ENCODE measurements around the gene PLCB1. TPM values are rescaled to one million over a fixed set of nuclear protein-coding genes. Genes with fewer than 3 reads are reported as not detected.
A peak's percentile ranks its signal among the peaks of the same experiment; 100 is the strongest.

PLCB1 gene
- total and polyA plus RNA-seq, 2 of the 4 experiments (the other 2 are of a cell fraction), result 5.6 to 16.1 TPM

GRCh38 chr20:8858181-8858787 is 726.2 kb downstream of the PLCB1 start (continued):
- TF ChIP-seq MAZ (IDR thresholded peaks at IDR 0.05; ENCODE audit: borderline replicate concordance, low read depth, low read length), result no peak

GRCh38 chr20:8860011-8860495 is 728.0 kb downstream of the PLCB1 start:
- Histone ChIP-seq H4K20me1 (ENCODE audit: insufficient read depth, low read length) (no peaks in the 10 kb centered on the region), H2BK15ac (ENCODE audit: low read depth, low read length) (no peak overlapping the region), H2AFZ (replicated peaks; ENCODE audit: low read length, poor library complexity) (no peak overlapping the region), H2AK5ac (ENCODE audit: low read depth, low read length) (no peak overlapping the region), H3K27ac (ENCODE audit: insufficient read depth, low read length) (no peak overlapping the region), H2BK120ac (ENCODE audit: low read depth, low read length) (peak overlapping the region; percentile 76; the same call in 1 of the 2 replicates), H3K23ac (ENCODE audit: low read depth, low read length) (no peak overlapping the region), H2AK9ac (replicated peaks; ENCODE audit: low read depth, low read length, poor library complexity) (no peak overlapping the region), H4K91ac (ENCODE audit: insufficient read depth, low read depth, low read length) (no peak overlapping the region), H3K9me1 (ENCODE audit: insufficient read depth, low read length) (no peaks in the 10 kb centered on the region), H3K18ac (ENCODE audit: low read depth, low read length) (no peak overlapping the region), H2BK5ac (ENCODE audit: low read depth, low read length, poor library complexity, severe bottlenecking) (peak overlapping the region; percentile 100), H4K8ac (ENCODE audit: low read depth in 2 of 2, low read length in 2 of 2) (no peak overlapping the region), H3K9me3 (ENCODE audit: control insufficient read depth, insufficient read depth, low read length) (no peaks in the 10 kb centered on the region), H3K56ac (ENCODE audit: extremely low read depth, insufficient read depth, low read length) (no peak overlapping the region), H4K5ac (ENCODE audit: low read depth, low read length) (no peak overlapping the region), H3K36me3 (ENCODE audit: control insufficient read depth, insufficient read depth, low read length) (no peaks in the 10 kb centered on the region), H3K4me3 (ENCODE audit: insufficient read depth, low read depth, low read length) (no peak overlapping the region), H2BK20ac (ENCODE audit: low read depth, low read length) (no peak overlapping the region), H3K9ac (ENCODE audit: low read depth, low read length) (no peak overlapping the region), H3K4me1 (ENCODE audit: control insufficient read depth, insufficient read depth, low read length) (peaks cover 7% of the 10 kb centered on the region), H3K4ac (ENCODE audit: low read depth, low read length) (no peak overlapping the region), H3K27me3 (ENCODE audit: control insufficient read depth, insufficient read depth, low read length) (no peaks in the 10 kb centered on the region), H3K14ac (replicated peaks; ENCODE audit: low read depth, low read length) (no peak overlapping the region), H3K79me1 (ENCODE audit: low read depth in 1 of 2, low read length in 2 of 2) (peaks cover 0 to 6% of the 10 kb centered on the region in 2 experiments; a peak in 1 of 4 replicates), H3K4me2 (ENCODE audit: low read depth, low read length) (no peak overlapping the region)
- POLR2A ChIA-PET (ENCODE audit: unreplicated experiment), result no interaction called here
- in situ Hi-C loops (cut with MboI; ENCODE audit: low sequenced_read_pairs) (no loop called here), dilution Hi-C loops (cut with HindIII; ENCODE audit: low sequenced_read_pairs, unreplicated experiment) (no loop called here), intact Hi-C loops (cut with micrococcal nuclease) (no loop called here)
- BruUV-seq (replicated peaks), result no TSS peak
- ATAC-seq (ENCODE audit: low read depth), result peak; percentile 91
- CTCF ChIA-PET, result interaction anchor here (0.8 kb wide), 1 partner anchor 212 kb away, joined by 3 read pairs; no protein-coding TSS in a partner anchor
- WGBS, 2 experiments (ENCODE audit: extremely low coverage in 2 of 2, insufficient read length in 1 of 2), result 0% methylated on average over 1 of the region's 2 CpGs; no CpG with 5 or more reads in 1 of the 2 experiments
- DNase-seq, result peak; percentile 98
- TF ChIP-seq CEBPB (IDR thresholded peaks at IDR 0.05; ENCODE audit: low read depth, low read length) (peak; percentile 83), MAFK (IDR thresholded peaks at IDR 0.05; ENCODE audit: low read depth, low read length) (peak; percentile 56), MAZ (IDR thresholded peaks at IDR 0.05; ENCODE audit: borderline replicate concordance, low read depth, low read length) (no peak), ELK1 (IDR thresholded peaks at IDR 0.05; ENCODE audit: borderline replicate concordance, low read depth, low read length) (no peak), FOS (IDR thresholded peaks at IDR 0.05; ENCODE audit: low read depth, low read length) (peak; percentile 69; the same call in 1 of the 2 replicates), SMC3 (IDR thresholded peaks at IDR 0.05; ENCODE audit: low read depth, low read length) (no peak), BHLHE40 (IDR thresholded peaks at IDR 0.05; ENCODE audit: low read depth, low read length) (no peak), NFE2L2 (IDR thresholded peaks at IDR 0.05; ENCODE audit: low read depth, low read length) (no peak), POLR2A (IDR thresholded peaks at IDR 0.05; ENCODE audit: low read depth, low read length) (no peak), MXI1 (IDR thresholded peaks at IDR 0.05; ENCODE audit: borderline replicate concordance, low read depth, low read length) (no peak), RFX5 (IDR thresholded peaks at IDR 0.05; ENCODE audit: low read depth, low read length) (no peak)
- TF ChIP-seq, protein P1, sequence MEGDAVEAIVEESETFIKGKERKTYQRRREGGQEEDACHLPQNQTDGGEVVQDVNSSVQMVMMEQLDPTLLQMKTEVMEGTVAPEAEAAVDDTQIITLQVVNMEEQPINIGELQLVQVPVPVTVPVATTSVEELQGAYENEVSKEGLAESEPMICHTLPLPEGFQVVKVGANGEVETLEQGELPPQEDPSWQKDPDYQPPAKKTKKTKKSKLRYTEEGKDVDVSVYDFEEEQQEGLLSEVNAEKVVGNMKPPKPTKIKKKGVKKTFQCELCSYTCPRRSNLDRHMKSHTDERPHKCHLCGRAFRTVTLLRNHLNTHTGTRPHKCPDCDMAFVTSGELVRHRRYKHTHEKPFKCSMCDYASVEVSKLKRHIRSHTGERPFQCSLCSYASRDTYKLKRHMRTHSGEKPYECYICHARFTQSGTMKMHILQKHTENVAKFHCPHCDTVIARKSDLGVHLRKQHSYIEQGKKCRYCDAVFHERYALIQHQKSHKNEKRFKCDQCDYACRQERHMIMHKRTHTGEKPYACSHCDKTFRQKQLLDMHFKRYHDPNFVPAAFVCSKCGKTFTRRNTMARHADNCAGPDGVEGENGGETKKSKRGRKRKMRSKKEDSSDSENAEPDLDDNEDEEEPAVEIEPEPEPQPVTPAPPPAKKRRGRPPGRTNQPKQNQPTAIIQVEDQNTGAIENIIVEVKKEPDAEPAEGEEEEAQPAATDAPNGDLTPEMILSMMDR (conservative IDR thresholded peaks at IDR 0.05; ENCODE audit: low read depth, low read length), result no peak
- TF ChIP-seq, protein P2, sequence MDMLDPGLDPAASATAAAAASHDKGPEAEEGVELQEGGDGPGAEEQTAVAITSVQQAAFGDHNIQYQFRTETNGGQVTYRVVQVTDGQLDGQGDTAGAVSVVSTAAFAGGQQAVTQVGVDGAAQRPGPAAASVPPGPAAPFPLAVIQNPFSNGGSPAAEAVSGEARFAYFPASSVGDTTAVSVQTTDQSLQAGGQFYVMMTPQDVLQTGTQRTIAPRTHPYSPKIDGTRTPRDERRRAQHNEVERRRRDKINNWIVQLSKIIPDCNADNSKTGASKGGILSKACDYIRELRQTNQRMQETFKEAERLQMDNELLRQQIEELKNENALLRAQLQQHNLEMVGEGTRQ (IDR thresholded peaks at IDR 0.05; ENCODE audit: low read depth, low read length), result no peak
